GM04504 (cell line): ENCODE measurements around the gene FBLN1.
A peak's percentile ranks its signal among the peaks of the same experiment; 100 is the strongest.
"Not testable (repeated sequence)": the region's sequence is repeated elsewhere in the genome, so short reads cannot be mapped to it uniquely, and the experiment has no call there.

Source experiments
- DNase-seq: peaks from one replicate; pipeline ENCODE4 v3.0.0-alpha.2; 2012; ENCODE audit warnings: low read depth

Gene FBLN1

GRCh38 chr22:45528046-45528445, 25.4 kb downstream of the FBLN1 start:
- no peak for DNase-seq

GRCh38 chr22:45529105-45529504, 26.4 kb downstream of the FBLN1 start:
- DNase-seq: no peak

GRCh38 chr22:45529971-45530575, 27.4 kb downstream of the FBLN1 start:
- DNase-seq: peak; percentile 62

GRCh38 chr22:45531441-45532234, 29.0 kb downstream of the FBLN1 start:
- no peak for DNase-seq

GRCh38 chr22:45532235-45532631, 29.6 kb downstream of the FBLN1 start:
- no peak for DNase-seq

GRCh38 chr22:45533703-45534102, 31.0 kb downstream of the FBLN1 start:
- DNase-seq: no peak

- DNase-seq: no peak
Measured at GRCh38 chr22:45534339-45535192, 31.9 kb downstream of the FBLN1 start.

- no peak for DNase-seq
Measured at GRCh38 chr22:45535290-45535689, 32.6 kb downstream of the FBLN1 start.

GRCh38 chr22:45535835-45536234, 33.2 kb downstream of the FBLN1 start:
- not testable (repeated sequence) for DNase-seq

GRCh38 chr22:45537734-45538181, 35.1 kb downstream of the FBLN1 start:
- DNase-seq: peak; percentile 71

- no peak for DNase-seq
Measured at GRCh38 chr22:45538281-45538680, 35.6 kb downstream of the FBLN1 start.

GRCh38 chr22:45540122-45540521, 37.4 kb downstream of the FBLN1 start:
- no peak for DNase-seq

GRCh38 chr22:45541382-45541979, 38.8 kb downstream of the FBLN1 start:
- no peak for DNase-seq

- DNase-seq: no peak
Measured at GRCh38 chr22:45542001-45542520, 39.4 kb downstream of the FBLN1 start.

GRCh38 chr22:45542736-45543135, 40.1 kb downstream of the FBLN1 start:
- not testable (repeated sequence) for DNase-seq

GRCh38 chr22:45543243-45543642, 40.6 kb downstream of the FBLN1 start:
- DNase-seq: no peak

- DNase-seq: no peak
Measured at GRCh38 chr22:45544588-45545170, 42.0 kb downstream of the FBLN1 start.

GRCh38 chr22:45546333-45547015, 43.8 kb downstream of the FBLN1 start:
- no peak for DNase-seq

GRCh38 chr22:45547016-45547345, 44.3 kb downstream of the FBLN1 start:
- no peak for DNase-seq

GRCh38 chr22:45547731-45548130, 45.0 kb downstream of the FBLN1 start:
- no peak for DNase-seq

- DNase-seq: no peak
Measured at GRCh38 chr22:45548247-45548840, 45.7 kb downstream of the FBLN1 start.
